GM12892 (cell line): ENCODE measurements around the gene CENPU.

Source experiments
- POLR2A ChIP-seq: IDR thresholded peaks from 2 replicates; pipeline ENCODE4 v1.6.1; 2011; ENCODE audit warnings: low read depth, low read length, control low read depth
- POLR2AphosphoS5 ChIP-seq: IDR thresholded peaks from 2 replicates; pipeline ENCODE4 v1.6.1; 2011; ENCODE audit warnings: low read depth, low read length, control low read depth

- TF ChIP-seq POLR2A, result no peak
- no peak for TF ChIP-seq POLR2AphosphoS5
Observed at GRCh38 chr4:184644553-184645307, 89.2 kb downstream of the CENPU start.
